H1 (cell line): Measurements from ENCODE around the gene NECAP2. TPM values are rescaled to one million over a fixed set of nuclear protein-coding genes. Genes with fewer than 3 reads are reported as not detected.

Experiments
- BCL11A ChIP-seq, 2 experiments: IDR thresholded peaks; one replicate each; pipeline ENCODE4 v1.6.1; 2011; ENCODE audit warnings: low read depth in 2 of 2, low read length in 2 of 2, mild to moderate bottlenecking in 2 of 2
- CHD1 ChIP-seq: IDR thresholded peaks from 2 replicates; pipeline ENCODE4 v1.6.1; 2012; ENCODE audit warnings: low read depth, low read length, improper control_type of control experiment
- CHD2 ChIP-seq: IDR thresholded peaks from 2 replicates; pipeline ENCODE4 v1.6.1; 2012; ENCODE audit warnings: low read length, improper control_type of control experiment
- CHD7 ChIP-seq: fragments of 300-600 bp; sonication (generic); IDR thresholded peaks from 2 replicates; pipeline ENCODE4 v1.7.1; 2012; ENCODE audit warnings: low read length, moderate library complexity, mild to moderate bottlenecking, inconsistent platforms; ENCODE audit not compliant: insufficient replicate concordance
- KDM1A ChIP-seq: fragments of 200-600, 300-600 bp; sonication (generic); IDR thresholded peaks from 2 replicates; pipeline ENCODE4 v1.7.1; 2016; ENCODE audit warnings: mild to moderate bottlenecking, low read length, borderline replicate concordance
- MAFK ChIP-seq: IDR thresholded peaks from 2 replicates; pipeline ENCODE4 v1.6.1; 2012; ENCODE audit warnings: low read depth, mild to moderate bottlenecking, improper control_type of control experiment, low read length
- SP1 ChIP-seq: IDR thresholded peaks from 2 replicates; pipeline ENCODE4 v1.6.1; 2011; ENCODE audit warnings: low read depth, low read length
- SP4 ChIP-seq: IDR thresholded peaks from 2 replicates; pipeline ENCODE4 v1.6.1; 2012; ENCODE audit warnings: low read length, inconsistent platforms
- TAF1 ChIP-seq: IDR thresholded peaks from 2 replicates; pipeline ENCODE4 v1.6.1; 2011; ENCODE audit warnings: mild to moderate bottlenecking, low read depth, low read length
- ZNF274 ChIP-seq: IDR thresholded peaks from 2 replicates; pipeline ENCODE4 v1.7.0; 2012; ENCODE audit warnings: low read length, borderline replicate concordance; ENCODE audit errors: extremely low read depth
- polyA plus RNA-seq, 7 experiments: library from polyadenylated mRNA; depleted of rRNA in 3 of 7; stranded (reverse) in 5 of 7; unstranded in 2 of 7; fragments of >200 nt in 5 of 7; fragments of 200-250 nt in 2 of 7; gene quantifications; 1 replicate in 5 of 7; 2 replicates in 1 of 7; 4 replicates in 1 of 7; pipeline versions ENCODE4 v1.2.1 to v1.2.3, GENCODE V29; 2011 to 2013; ENCODE audit warnings: missing spikeins in 2 of 7, mixed read lengths in 2 of 7
- total RNA-seq: library from RNA; stranded (reverse); fragmentation: NEBNext Ultra II Directional; extraction: Animal tissue kit (Norgen Biotek cat#: 25700); gene quantifications from 2 replicates; pipeline ENCODE4 v1.2.1, GENCODE V29; 2021

NECAP2 gene
- total and polyA plus RNA-seq, 2 of the 8 experiments (the other 6 are each of a cell fraction or from before 2014, with no cell fraction given), result 24.4 to 29.7 TPM

GRCh38 chr1:16440470-16441281 is at the start of gene NECAP2 (continued):
- TF ChIP-seq BCL11A (IDR thresholded peaks at IDR 0.05; ENCODE audit: low read depth in 2 of 2, low read length in 2 of 2), result no peak
- TF ChIP-seq CHD1, result no peak
- no peak for TF ChIP-seq KDM1A
- no peak for TF ChIP-seq ZNF274
- TF ChIP-seq MAFK, result no peak
- TF ChIP-seq SP4, result no peak
- TF ChIP-seq CHD2, result peak; percentile 35
- peak; percentile 85 for TF ChIP-seq TAF1
- no peak for TF ChIP-seq CHD7
- TF ChIP-seq SP1, result no peak; the same call in 1 of the 2 replicates
